GM18870 (cell line): ENCODE data around the gene SECTM1.
"Not testable (repeated sequence)": the region's sequence is repeated elsewhere in the genome, so short reads cannot be mapped to it uniquely, and the experiment has no call there.

Source experiments
- ATAC-seq: cut with Tn5 transposase; IDR thresholded peaks from one replicate; pipeline ENCODE4 v1.9.1; 2021; ENCODE audit warnings: moderate library complexity; ENCODE audit not compliant: unreplicated experiment

SECTM1 gene

GRCh38 chr17:82333279-82334171 lies at the start of gene SECTM1:
Gene SECTM1, minus strand, starts transcription at chr17:82333766. Its CDS starts 6,526 bp downstream, at chr17:82327240.
- ATAC-seq: no peak

- ATAC-seq: no peak
These were observed 49.3 kb upstream of the SECTM1 start for GRCh38 chr17:82382933-82383255.

DNA sequence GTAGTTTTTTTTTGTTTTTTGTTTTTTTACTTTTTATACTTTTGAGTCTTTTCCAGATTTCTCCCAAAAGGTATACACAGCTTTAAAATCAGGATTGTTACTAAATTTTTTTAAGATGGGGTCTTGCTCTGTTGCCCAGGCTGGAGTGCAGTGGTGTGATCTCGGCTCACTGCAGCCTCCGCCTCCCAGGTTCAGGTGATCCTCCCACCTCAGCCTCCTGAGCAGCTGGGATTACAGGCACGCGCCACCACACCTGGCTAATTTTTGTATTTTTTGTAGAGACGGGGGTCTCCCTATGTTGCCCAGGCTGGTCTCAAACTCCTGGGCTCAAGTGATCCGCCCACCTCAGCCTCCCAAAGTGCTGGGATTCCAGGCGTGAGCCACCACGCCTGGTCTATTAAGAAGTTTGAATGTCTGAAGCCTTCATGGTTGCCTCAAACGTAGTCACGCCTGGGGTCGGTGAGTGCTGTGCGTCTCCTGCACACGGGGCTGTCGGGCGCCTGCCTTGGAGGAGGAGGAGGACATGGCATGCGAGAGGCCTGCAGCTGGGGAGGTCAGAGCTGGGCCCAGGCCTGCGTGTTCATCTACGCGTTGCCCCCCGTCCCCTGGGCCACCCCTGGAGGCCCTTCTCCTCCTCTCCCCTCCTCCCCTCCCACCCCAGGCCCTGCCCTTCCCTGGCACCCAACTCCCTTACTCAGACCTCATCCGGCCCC lies 48.8 kb upstream of the SECTM1 start:
- ATAC-seq: not testable (repeated sequence)

DNA sequence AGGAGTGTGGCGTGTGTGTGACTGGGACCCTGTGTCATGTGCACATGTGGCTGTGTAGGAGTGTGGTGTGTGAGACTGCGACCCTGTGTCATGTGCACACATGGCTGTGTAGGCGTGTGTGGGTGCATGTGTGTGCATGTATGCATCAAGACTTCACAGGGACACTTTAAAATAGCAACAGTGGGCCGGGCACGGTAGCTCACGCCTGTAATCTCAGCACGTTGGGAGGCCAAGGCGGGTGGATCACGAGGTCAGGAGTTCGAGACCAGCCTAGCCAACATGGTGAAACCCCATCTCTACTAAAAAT lies 48.1 kb upstream of the SECTM1 start:
- not testable (repeated sequence) for ATAC-seq

- ATAC-seq: no peak
These were observed 47.5 kb upstream of the SECTM1 start for GRCh38 chr17:82380860-82381702.

DNA sequence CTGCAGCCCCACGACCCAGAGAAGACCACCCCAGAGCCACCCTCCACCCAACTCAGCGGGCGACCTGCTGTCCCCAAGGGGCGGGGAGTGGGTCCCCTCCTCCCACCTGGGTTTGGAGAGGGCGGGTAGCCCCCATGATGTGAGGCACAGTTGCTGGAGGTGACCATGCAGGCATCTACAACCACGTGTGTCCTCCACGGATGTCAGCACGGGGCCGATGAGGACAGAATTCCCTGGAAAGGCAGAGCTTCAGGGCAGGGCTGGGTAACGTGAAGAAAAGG lies 45.1 kb upstream of the SECTM1 start:
- ATAC-seq: no peak

- no peak for ATAC-seq
These were observed 44.6 kb upstream of the SECTM1 start for GRCh38 chr17:82377924-82378740.

DNA sequence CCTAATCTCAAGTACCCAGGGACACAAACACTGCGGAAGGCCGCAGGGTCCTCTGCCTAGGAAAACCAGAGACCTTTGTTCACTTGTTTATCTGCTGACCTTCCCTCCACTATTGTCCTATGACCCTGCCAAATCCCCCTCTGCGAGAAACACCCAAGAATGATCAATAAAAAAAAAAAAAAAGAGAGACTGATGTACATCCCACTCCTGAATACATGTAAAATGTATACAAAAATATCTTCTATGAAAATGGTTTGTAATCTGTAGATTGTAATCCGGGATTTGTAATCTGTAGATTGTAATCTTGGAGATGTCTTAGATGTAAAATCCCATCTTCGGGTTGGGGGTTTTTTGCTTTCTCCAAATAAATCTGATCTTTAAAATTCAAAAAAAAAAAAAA lies 43.7 kb upstream of the SECTM1 start:
- ATAC-seq: not testable (repeated sequence)

- ATAC-seq: no peak
These were observed 42.6 kb upstream of the SECTM1 start for GRCh38 chr17:82376042-82376730.

DNA sequence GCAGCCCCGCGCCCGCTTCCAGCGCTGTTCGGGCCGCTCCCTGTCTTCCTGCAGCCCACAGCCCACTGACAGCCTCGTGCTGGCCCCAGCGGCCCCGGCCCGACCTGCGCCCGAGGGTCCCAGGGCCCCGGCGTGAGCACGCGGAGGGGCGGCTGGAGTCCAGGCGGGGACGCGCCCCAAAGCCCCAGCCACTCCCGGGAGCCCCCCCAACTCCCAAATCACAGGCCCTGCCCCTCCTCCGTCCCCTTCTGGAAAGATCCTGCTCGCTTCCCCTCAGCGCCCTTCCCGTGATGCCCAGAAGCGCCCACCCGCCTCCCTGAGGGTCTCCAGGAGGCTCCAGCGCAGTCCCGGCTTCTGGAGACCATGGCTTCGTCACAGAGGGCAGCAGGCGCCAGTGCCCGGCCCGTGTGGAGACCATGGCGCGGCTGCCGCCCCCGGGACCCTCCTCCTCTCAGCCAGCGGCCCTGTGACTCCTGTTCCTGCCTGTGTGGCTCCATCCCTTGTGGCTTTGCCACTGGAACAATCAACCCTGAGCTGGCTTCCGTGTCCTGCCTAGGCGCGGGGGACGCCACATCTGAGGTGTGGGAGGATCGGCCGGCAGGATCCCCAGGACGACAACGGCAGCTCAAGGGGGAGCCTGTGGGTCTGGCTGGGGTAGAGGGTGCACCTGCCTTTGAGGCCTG lies 41.9 kb upstream of the SECTM1 start:
- no peak for ATAC-seq

DNA sequence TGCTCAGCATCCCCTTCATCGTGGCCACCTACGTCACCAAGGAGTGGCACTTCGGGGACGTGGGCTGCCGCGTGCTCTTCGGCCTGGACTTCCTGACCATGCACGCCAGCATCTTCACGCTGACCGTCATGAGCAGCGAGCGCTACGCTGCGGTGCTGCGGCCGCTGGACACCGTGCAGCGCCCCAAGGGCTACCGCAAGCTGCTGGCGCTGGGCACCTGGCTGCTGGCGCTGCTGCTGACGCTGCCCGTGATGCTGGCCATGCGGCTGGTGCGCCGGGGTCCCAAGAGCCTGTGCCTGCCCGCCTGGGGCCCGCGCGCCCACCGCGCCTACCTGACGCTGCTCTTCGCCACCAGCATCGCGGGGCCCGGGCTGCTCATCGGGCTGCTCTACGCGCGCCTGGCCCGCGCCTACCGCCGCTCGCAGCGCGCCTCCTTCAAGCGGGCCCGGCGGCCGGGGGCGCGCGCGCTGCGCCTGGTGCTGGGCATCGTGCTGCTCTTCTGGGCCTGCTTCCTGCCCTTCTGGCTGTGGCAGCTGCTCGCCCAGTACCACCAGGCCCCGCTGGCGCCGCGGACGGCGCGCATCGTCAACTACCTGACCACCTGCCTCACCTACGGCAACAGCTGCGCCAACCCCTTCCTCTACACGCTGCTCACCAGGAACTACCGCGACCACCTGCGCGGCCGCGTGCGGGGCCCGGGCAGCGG lies 41.2 kb upstream of the SECTM1 start:
- no peak for ATAC-seq

DNA sequence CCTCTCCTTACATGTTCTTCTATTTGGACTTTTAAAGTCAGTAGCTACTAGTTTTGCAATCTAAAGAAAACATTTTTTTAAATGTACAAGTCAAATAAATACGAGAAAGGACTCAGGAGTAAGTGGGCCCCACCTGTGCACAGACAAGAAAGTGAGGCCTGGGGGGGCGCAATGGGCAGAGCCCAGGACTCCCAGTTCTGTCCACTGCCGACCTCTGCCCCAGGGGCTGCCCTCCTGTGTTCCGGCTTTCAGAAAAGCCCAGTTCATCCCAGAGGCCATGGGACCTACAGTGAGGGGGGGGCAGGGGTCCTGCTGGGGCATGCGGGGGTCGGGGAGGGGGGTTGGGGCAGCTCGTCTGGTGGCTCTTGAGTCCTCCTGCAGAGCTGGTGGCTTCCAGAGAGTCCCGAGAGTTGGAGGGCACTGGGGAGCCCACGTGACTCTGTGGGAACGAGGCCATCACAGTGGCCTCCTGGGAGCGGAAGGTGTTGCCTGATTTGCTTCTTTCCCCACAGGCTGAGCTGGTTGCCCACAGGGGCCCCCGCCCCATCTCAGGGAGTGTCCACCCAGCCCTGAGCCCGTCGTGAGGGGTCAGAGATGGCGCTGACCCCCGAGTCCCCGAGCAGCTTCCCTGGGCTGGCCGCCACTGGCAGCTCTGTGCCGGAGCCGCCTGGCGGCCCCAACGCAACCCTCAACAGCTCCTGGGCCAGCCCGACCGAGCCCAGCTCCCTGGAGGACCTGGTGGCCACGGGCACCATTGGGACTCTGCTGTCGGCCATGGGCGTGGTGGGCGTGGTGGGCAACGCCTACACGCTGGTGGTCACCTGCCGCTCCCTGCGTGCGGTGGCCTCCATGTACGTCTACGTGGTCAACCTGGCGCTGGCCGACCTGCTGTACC lies 40.4 kb upstream of the SECTM1 start:
- ATAC-seq: no peak

GRCh38 chr17:82373072-82373452 lies 39.5 kb upstream of the SECTM1 start:
- not testable (repeated sequence) for ATAC-seq

DNA sequence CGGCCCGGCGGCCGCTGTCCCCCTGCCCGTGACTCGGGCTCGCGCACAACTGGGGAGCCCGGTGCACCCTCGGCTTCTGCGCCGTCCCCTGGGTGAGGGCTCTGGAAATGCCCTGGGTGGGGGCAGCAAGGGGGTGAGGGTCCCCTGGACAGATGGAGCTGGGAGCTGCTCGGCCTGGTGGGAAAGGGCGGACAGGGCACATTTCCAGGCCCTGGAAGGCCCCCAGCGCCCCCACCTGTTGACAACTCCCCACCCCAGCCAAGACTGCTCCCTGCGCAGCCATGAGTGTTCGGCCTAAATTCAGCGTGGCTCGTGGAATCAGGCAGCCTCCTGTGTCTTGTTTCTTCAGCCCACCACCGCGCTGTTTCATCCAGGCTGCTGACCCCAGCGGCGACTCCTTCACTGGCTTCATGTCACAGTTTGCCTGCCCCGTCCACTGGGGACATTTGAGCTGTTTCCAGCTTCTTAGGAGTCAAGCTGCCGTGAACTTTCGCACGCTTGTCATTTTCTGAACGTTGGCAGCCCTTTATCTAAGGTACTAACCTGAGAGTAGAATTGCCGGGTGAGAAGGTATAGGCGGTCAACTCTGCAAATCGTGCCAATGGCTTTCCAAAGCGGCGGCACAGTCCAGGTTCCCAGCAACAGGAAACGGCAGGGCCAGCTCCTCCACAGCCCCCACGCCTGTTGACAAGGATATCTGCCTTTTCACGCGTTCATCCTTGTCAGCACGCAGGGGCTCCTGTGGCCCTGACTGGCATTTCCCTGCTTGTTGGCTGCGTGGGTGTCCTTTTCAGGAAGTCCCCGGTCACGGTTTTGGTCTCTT lies 38.9 kb upstream of the SECTM1 start:
- ATAC-seq: no peak

DNA sequence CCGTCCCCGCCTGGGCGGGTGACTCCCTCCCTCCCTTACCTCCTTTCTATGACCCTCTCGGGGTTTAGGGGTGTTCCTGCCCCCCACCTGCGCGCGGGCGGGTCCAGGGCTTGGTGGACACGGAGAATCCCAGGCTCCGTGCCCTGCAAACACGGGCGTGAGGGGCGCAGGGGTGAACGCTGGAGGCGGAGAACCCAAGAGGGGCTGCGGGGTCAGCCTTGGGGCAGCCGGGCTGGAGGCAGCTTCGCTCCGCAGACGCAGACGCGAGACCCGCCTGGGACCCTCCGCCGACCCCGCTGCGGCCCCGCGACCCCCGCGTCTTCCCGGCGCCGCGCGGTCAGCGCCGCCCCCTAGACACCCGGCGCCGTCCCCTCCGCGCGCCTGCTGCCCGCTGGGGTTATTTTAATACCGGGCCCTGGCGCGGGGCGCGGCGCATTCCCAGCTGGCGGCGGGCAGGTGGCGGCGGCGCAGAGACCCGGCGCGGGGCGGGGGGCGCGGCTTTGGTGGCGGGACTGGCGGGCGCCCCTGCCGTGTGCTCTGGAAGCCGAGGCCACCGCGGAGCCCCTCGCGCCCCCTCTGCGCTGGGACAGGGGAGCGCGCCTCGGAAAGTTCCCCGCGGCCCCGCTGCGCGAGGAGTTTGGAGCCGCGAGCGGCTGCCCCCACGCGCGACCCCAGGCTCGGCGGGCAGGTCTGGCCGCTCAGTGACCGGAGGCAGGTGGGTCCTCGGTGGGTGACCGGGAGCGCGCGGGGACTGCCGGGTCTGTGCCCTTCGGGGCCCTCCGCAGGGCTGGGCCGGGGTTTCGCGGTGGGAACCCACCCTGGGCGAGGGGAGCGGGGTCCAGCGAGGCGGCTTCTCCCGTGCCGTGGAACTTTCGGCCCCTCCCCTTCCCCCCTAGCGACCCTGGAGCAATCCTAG lies 38.0 kb upstream of the SECTM1 start, which contains the start of gene UTS2R:
TSS of gene UTS2R (plus strand) at position 433 of the 916 bp plus-strand sequence. CDS start 2,560 bp downstream, outside the sequence.
- no peak for ATAC-seq
